Measurements from ENCODE around the gene CAMK2N1. TPM values are rescaled to one million over a fixed set of nuclear protein-coding genes. Genes with fewer than 3 reads are reported as not detected.

Gene CAMK2N1
- total RNA-seq, 1 experiment from 2014 or later, result 55.0 TPM

GRCh38 chr1:20454004-20454403, 32.0 kb downstream of the CAMK2N1 start:
- no peaks in the 10 kb centered on the region for H3K4me1 Mint-ChIP-seq (ENCODE audit: low read depth, unreplicated experiment)
- H3K4me1 ChIP-seq, result no peaks in the 10 kb centered on the region
- H3K9me3 Mint-ChIP-seq (ENCODE audit: unreplicated experiment), result no peaks in the 10 kb centered on the region
- ChIA-PET CTCF (no interaction called here), POLR2A (no interaction called here)
- TF ChIP-seq, protein P1, sequence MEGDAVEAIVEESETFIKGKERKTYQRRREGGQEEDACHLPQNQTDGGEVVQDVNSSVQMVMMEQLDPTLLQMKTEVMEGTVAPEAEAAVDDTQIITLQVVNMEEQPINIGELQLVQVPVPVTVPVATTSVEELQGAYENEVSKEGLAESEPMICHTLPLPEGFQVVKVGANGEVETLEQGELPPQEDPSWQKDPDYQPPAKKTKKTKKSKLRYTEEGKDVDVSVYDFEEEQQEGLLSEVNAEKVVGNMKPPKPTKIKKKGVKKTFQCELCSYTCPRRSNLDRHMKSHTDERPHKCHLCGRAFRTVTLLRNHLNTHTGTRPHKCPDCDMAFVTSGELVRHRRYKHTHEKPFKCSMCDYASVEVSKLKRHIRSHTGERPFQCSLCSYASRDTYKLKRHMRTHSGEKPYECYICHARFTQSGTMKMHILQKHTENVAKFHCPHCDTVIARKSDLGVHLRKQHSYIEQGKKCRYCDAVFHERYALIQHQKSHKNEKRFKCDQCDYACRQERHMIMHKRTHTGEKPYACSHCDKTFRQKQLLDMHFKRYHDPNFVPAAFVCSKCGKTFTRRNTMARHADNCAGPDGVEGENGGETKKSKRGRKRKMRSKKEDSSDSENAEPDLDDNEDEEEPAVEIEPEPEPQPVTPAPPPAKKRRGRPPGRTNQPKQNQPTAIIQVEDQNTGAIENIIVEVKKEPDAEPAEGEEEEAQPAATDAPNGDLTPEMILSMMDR (IDR thresholded peaks at IDR 0.05; ENCODE audit: insufficient read depth in 1 of 2, low read depth in 1 of 2, low read length in 1 of 2, severe bottlenecking in 1 of 2, unreplicated experiment in 1 of 2), result no peak
- no peak overlapping the region for H3K27ac Mint-ChIP-seq (ENCODE audit: unreplicated experiment)
- intact Hi-C loops (cut with micrococcal nuclease; ENCODE audit: unreplicated experiment), result no loop called here
- DNase-seq, result no peak
- BruUV-seq (replicated peaks), result no TSS peak
- peaks cover 2% of the 10 kb centered on the region for H3K27me3 Mint-ChIP-seq (ENCODE audit: insufficient read depth, unreplicated experiment)
- H3K9me3 ChIP-seq, result no peaks in the 10 kb centered on the region
- H3K4me3 ChIP-seq (ENCODE audit: low read depth, low read length), result no peak overlapping the region
- H3K36me3 ChIP-seq (ENCODE audit: control insufficient read depth, insufficient read depth, low read length), result no peaks in the 10 kb centered on the region
- H3K27me3 ChIP-seq (replicated peaks; ENCODE audit: control insufficient read depth, insufficient read depth, low read length), result no peaks in the 10 kb centered on the region
- no peak overlapping the region for H3K4me3 Mint-ChIP-seq (ENCODE audit: unreplicated experiment)
- no peaks in the 10 kb centered on the region for H3K36me3 Mint-ChIP-seq (ENCODE audit: insufficient read depth, unreplicated experiment)

DNA sequence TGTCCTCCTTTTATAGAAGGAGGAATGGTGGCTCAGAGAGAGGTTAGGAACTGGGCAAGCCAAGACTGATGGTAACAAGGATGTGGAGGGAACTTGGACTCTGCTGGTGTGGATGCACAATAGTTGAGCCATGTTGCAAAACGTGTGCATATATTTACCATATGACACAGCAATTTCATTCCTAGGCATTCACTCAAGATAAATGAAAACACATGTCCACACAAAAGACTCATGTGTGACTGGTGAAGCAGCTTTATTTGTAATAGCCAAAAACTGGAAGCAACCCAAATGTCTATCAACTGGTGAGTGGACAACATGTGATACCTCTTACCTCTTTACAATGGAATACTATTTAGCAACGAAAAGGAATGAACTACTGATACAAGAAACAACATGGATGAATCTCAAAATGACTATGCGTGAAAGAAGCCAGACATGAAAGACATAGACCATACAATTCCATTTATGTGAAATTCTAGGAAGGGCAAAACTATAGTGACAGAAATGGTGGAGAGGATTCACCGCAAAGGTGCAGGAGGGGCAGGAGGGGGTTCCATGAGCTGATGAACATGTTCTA, 36.2 kb downstream of the CAMK2N1 start:
- intact Hi-C loops (cut with micrococcal nuclease; ENCODE audit: unreplicated experiment), result no loop called here
- TF ChIP-seq, protein P1 (IDR thresholded peaks at IDR 0.05; ENCODE audit: insufficient read depth in 1 of 2, low read depth in 1 of 2, low read length in 1 of 2, severe bottlenecking in 1 of 2, unreplicated experiment in 1 of 2), result no peak
- Histone ChIP-seq H3K4me1 (no peaks in the 10 kb centered on the region), H3K9me3 (no peaks in the 10 kb centered on the region), H3K27me3 (replicated peaks; ENCODE audit: control insufficient read depth, insufficient read depth, low read length) (no peaks in the 10 kb centered on the region), H3K4me3 (ENCODE audit: low read depth, low read length) (no peak overlapping the region), H3K36me3 (ENCODE audit: control insufficient read depth, insufficient read depth, low read length) (no peaks in the 10 kb centered on the region)
- Mint-ChIP-seq H3K36me3 (ENCODE audit: insufficient read depth, unreplicated experiment) (no peaks in the 10 kb centered on the region), H3K27me3 (ENCODE audit: insufficient read depth, unreplicated experiment) (peaks cover 2% of the 10 kb centered on the region), H3K27ac (ENCODE audit: unreplicated experiment) (no peak overlapping the region), H3K4me3 (ENCODE audit: unreplicated experiment) (no peak overlapping the region), H3K4me1 (ENCODE audit: low read depth, unreplicated experiment) (no peaks in the 10 kb centered on the region), H3K9me3 (ENCODE audit: unreplicated experiment) (no peaks in the 10 kb centered on the region)
- no TSS peak for BruUV-seq (replicated peaks)
- ChIA-PET CTCF (no interaction called here), POLR2A (no interaction called here)
- DNase-seq, result no peak

DNA sequence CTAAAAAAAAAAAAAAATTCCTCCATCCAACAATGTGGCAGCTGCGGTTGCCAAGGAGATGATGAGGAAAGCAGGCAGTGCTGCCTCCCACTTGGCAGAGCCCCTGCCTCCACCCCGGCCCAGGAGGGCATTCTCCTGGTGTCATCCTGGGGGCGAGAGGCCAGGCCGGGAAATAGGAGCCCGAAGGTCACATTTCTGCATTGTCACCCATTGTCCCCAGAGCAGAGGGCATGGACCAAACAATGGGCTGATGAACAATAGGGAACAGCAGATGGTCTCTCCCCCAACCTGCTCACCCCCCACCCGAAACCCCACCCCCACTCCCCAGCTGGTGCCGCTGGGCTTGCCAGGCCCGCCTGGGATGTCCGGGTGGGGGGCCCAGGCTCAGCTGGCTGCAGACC, 37.3 kb downstream of the CAMK2N1 start:
- no peak overlapping the region for H3K4me3 ChIP-seq (ENCODE audit: low read depth, low read length)
- Mint-ChIP-seq H3K36me3 (ENCODE audit: insufficient read depth, unreplicated experiment) (no peaks in the 10 kb centered on the region), H3K4me3 (ENCODE audit: unreplicated experiment) (no peak overlapping the region), H3K4me1 (ENCODE audit: low read depth, unreplicated experiment) (no peaks in the 10 kb centered on the region), H3K27ac (ENCODE audit: unreplicated experiment) (no peak overlapping the region), H3K27me3 (ENCODE audit: insufficient read depth, unreplicated experiment) (peaks cover 2% of the 10 kb centered on the region), H3K9me3 (ENCODE audit: unreplicated experiment) (no peaks in the 10 kb centered on the region)
- no peaks in the 10 kb centered on the region for H3K9me3 ChIP-seq
- ChIA-PET POLR2A (no interaction called here), CTCF (interaction anchor here (0.7 kb wide), 1 partner anchor 113 kb away, joined by 6 read pairs; no protein-coding TSS in a partner anchor)
- H3K27me3 ChIP-seq (replicated peaks; ENCODE audit: control insufficient read depth, insufficient read depth, low read length), result no peaks in the 10 kb centered on the region
- intact Hi-C loops (cut with micrococcal nuclease; ENCODE audit: unreplicated experiment), result no loop called here
- no peaks in the 10 kb centered on the region for H3K36me3 ChIP-seq (ENCODE audit: control insufficient read depth, insufficient read depth, low read length)
- DNase-seq, result no peak
- TF ChIP-seq, protein P1 (IDR thresholded peaks at IDR 0.05; ENCODE audit: insufficient read depth in 1 of 2, low read depth in 1 of 2, low read length in 1 of 2, severe bottlenecking in 1 of 2, unreplicated experiment in 1 of 2), result no peak
- no TSS peak for BruUV-seq (replicated peaks)
- H3K4me1 ChIP-seq, result peaks cover 7% of the 10 kb centered on the region; the same call in 1 of the 2 replicates
